Natural killer cell (primary cell): ENCODE data around the gene TMEM87B. TPM values are rescaled to one million over a fixed set of nuclear protein-coding genes. Genes with fewer than 3 reads are reported as not detected.

Source experiments
- ATAC-seq, 3 donors: fragments of 150-1000 bp in 2 of 3; fragments of 200-7000 bp in 1 of 3; cut with Tn5 transposase; 1 replicate in 1 of 3; 2 replicates in 2 of 3; pipeline ENCODE4 v1.10.0; 2021; ENCODE audit warnings: mild to moderate bottlenecking in 2 of 3, moderate library complexity in 2 of 3
- DNase-seq, 2 donors: peaks; one replicate each; pipeline versions ENCODE4 v3.0.0 to v3.0.0-alpha.2; 2013 to 2021; ENCODE audit warnings: mixed read lengths in 1 of 2
- H3K27ac ChIP-seq: one replicate; pipeline ENCODE4 v1.5.1; 2013; ENCODE audit warnings: mild to moderate bottlenecking, low read length
- H3K27me3 ChIP-seq: one replicate; pipeline ENCODE4 v1.6.1; 2013; ENCODE audit warnings: low read length; ENCODE audit not compliant: control insufficient read depth, insufficient read depth
- H3K36me3 ChIP-seq: one replicate; pipeline ENCODE4 v1.6.1; 2013; ENCODE audit warnings: low read length; ENCODE audit not compliant: control insufficient read depth, insufficient read depth
- H3K4me1 ChIP-seq: one replicate; pipeline ENCODE4 v1.6.1; 2013; ENCODE audit warnings: low read length; ENCODE audit not compliant: control insufficient read depth, insufficient read depth
- H3K4me3 ChIP-seq: one replicate; pipeline ENCODE4 v1.5.1; 2013; ENCODE audit warnings: low read length
- H3K9me3 ChIP-seq: one replicate; pipeline ENCODE4 v1.6.1; 2013; ENCODE audit warnings: low read length; ENCODE audit not compliant: control insufficient read depth, insufficient read depth
- H3K27ac Mint-ChIP-seq, 2 donors: one replicate each; pipeline ENCODE4 v1.8.0; 2022; ENCODE audit warnings: mild to moderate bottlenecking in 2 of 2, mixed read lengths in 2 of 2, moderate library complexity in 1 of 2
- H3K27me3 Mint-ChIP-seq, 2 donors: one replicate each; pipeline ENCODE4 v1.8.0; 2022; ENCODE audit warnings: low read depth in 2 of 2, mixed read lengths in 2 of 2
- H3K36me3 Mint-ChIP-seq: one replicate; pipeline ENCODE4 v1.8.0; 2022; ENCODE audit warnings: mixed read lengths
- H3K4me1 Mint-ChIP-seq, 2 donors: one replicate each; pipeline ENCODE4 v1.8.0; 2022; ENCODE audit warnings: mixed read lengths in 2 of 2
- H3K4me3 Mint-ChIP-seq: one replicate; pipeline ENCODE4 v1.8.0; 2022; ENCODE audit warnings: mild to moderate bottlenecking, moderate library complexity, mixed read lengths
- H3K9me3 Mint-ChIP-seq, 2 donors: one replicate each; pipeline ENCODE4 v1.8.0; 2022; ENCODE audit warnings: mixed read lengths in 2 of 2
- CTCF ChIP-seq: fragments of 200-600 bp; IDR thresholded peaks from one replicate; pipeline ENCODE4 v1.8.0; 2022; ENCODE audit warnings: antibody characterized with exemption
- whole genome bisulfite sequencing: methylation state at CpG from one replicate; pipeline ENCODE4 v1.1.7; 2013; ENCODE audit warnings: missing lambda C conversion rate; ENCODE audit not compliant: insufficient coverage; 5-methylcytosine and 5-hydroxymethylcytosine counted together
- intact Hi-C: fragments of 100-400 bp; cut with micrococcal nuclease; formaldehyde crosslinking; loops from one replicate; pipeline ENCODE4 v1.14.2; 2022
- total RNA-seq, 4 donors: library from RNA; stranded (reverse); fragments of 120-200 nt in 1 of 4; gene quantifications; one replicate each; pipeline versions ENCODE4 v1.2.3 to v1.2.4, GENCODE V29; 2013 to 2022

The TMEM87B gene
- total RNA-seq, 3 donors from 2014 or later (not counting 1 experiment from before 2014, with no cell fraction given) = 9.6 to 15.7 (median 13.6) TPM

GRCh38 chr2:112075490-112076260 is 20.6 kb downstream of the TMEM87B start:
- Histone ChIP-seq H3K36me3 (peaks cover 22% of the 10 kb centered on the region), H3K4me1 (no peaks in the 10 kb centered on the region), H3K27me3 (no peaks in the 10 kb centered on the region), H3K9me3 (no peaks in the 10 kb centered on the region), H3K27ac (no peak overlapping the region), H3K4me3 (no peak overlapping the region)
- intact Hi-C loops = no loop called here
- whole genome bisulfite sequencing = 69% methylated on average over 6 of the region's 8 CpGs
- Mint-ChIP-seq H3K4me1 (peaks cover 29 to 33% of the 10 kb centered on the region in 2 donors), H3K27ac (no peak overlapping the region), H3K27me3 (no peaks in the 10 kb centered on the region), H3K4me3 (no peak overlapping the region), H3K36me3 (peaks cover 32% of the 10 kb centered on the region), H3K9me3 (no peaks in the 10 kb centered on the region)
- no peak for ATAC-seq
- no peak for DNase-seq
- no peak for TF ChIP-seq CTCF

GRCh38 chr2:112077814-112078213 is 22.7 kb downstream of the TMEM87B start:
- WGBS = 100% methylated on average over 1 of the region's 1 CpG
- Histone ChIP-seq H3K36me3 (peaks cover 40% of the 10 kb centered on the region), H3K9me3 (no peaks in the 10 kb centered on the region), H3K4me3 (no peak overlapping the region), H3K27ac (no peak overlapping the region), H3K27me3 (no peaks in the 10 kb centered on the region), H3K4me1 (no peaks in the 10 kb centered on the region)
- Mint-ChIP-seq H3K9me3 (no peaks in the 10 kb centered on the region), H3K4me3 (no peak overlapping the region), H3K36me3 (peaks cover 30% of the 10 kb centered on the region), H3K27ac (no peak overlapping the region), H3K27me3 (no peaks in the 10 kb centered on the region), H3K4me1 (peaks cover 16 to 19% of the 10 kb centered on the region in 2 donors)
- no peak for TF ChIP-seq CTCF
- ATAC-seq = no peak
- DNase-seq = no peak
- intact Hi-C loops = no loop called here

GRCh38 chr2:112081262-112081661 is 26.2 kb downstream of the TMEM87B start:
- no peaks in the 10 kb centered on the region for H3K9me3 ChIP-seq
- intact Hi-C loops = no loop called here
- H3K36me3 ChIP-seq = peaks cover 64% of the 10 kb centered on the region
- H3K36me3 Mint-ChIP-seq = peaks cover 35% of the 10 kb centered on the region
- WGBS = 88% methylated on average over 1 of the region's 1 CpG
- ATAC-seq (no peak), DNase-seq (no peak)
- no peak overlapping the region for H3K27ac Mint-ChIP-seq
- no peak for TF ChIP-seq CTCF
- no peaks in the 10 kb centered on the region for H3K27me3 Mint-ChIP-seq
- no peak overlapping the region for H3K4me3 ChIP-seq
- H3K27me3 ChIP-seq = no peaks in the 10 kb centered on the region
- H3K4me1 Mint-ChIP-seq = peaks cover 0 to 6% of the 10 kb centered on the region in 2 donors
- H3K9me3 Mint-ChIP-seq = no peaks in the 10 kb centered on the region
- H3K4me3 Mint-ChIP-seq = no peak overlapping the region
- no peak overlapping the region for H3K27ac ChIP-seq
- no peaks in the 10 kb centered on the region for H3K4me1 ChIP-seq
